ENCODE results near the gene LIN54. TPM values are rescaled to one million over a fixed set of nuclear protein-coding genes. Genes with fewer than 3 reads are reported as not detected.
A peak's percentile ranks its signal among the peaks of the same experiment; 100 is the strongest.

LIN54 gene
- polyA plus RNA-seq, 2 of the 4 experiments (the other 2 are of a cell fraction) = 6.7 to 12.7 TPM

DNA sequence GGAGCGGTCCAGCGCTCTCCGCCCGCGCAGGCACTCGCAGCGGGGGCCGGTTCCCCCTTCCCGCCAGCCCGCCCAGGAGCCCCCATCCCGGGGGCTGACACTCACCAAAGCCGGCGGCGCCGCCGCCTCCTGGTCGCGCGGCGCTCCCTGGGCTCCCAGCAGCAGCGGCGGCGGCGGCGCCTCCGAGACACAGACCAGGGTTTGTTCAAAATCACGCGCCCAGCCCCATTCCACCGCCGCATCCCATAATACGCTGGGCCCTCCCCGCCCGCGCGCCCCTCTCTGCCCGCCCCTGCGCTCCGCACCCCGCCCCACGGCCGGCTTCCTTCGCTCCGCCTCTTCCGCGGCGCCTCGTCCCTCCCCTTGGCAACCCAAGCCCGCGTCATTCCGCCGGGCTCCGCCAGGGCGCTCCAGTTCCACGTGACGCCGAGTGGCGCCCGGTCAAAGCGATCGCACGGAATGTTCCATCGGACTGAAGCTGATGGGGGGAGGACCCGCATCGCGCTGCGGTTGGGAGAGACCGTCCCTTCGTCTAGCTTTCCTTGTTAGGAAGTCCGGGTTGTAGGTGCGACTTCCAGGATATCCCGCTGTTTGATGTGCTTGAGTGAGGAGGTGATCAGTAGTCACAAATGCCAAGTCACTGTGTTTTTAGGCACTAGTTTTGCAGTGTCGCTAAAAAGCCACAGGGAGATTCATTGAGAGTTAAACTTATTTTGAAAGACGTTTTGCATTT lies 2.2 kb upstream of the LIN54 start (continued):
- TF ChIP-seq ZFP36 (IDR thresholded peaks at IDR 0.05; ENCODE audit: borderline replicate concordance, partially characterized antibody) = no peak
- TF ChIP-seq RARB (CRISPR knock-in tag; IDR thresholded peaks at IDR 0.05) = no peak
- peak; percentile 76 for TF ChIP-seq MAFK (IDR thresholded peaks at IDR 0.05; ENCODE audit: partially characterized antibody)
- TF ChIP-seq HDAC2 (IDR thresholded peaks at IDR 0.05) = no peak
- no peak for TF ChIP-seq KDM5A (IDR thresholded peaks at IDR 0.05)
- TF ChIP-seq EHF (CRISPR knock-in tag; IDR thresholded peaks at IDR 0.05) = no peak
- no peak for TF ChIP-seq NPAS2 (CRISPR knock-in tag; IDR thresholded peaks at IDR 0.05; ENCODE audit: borderline replicate concordance)
- TF ChIP-seq, protein P1, sequence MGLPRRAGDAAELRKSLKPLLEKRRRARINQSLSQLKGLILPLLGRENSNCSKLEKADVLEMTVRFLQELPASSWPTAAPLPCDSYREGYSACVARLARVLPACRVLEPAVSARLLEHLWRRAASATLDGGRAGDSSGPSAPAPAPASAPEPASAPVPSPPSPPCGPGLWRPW (IDR thresholded peaks at IDR 0.05) = no peak
- no peak for TF ChIP-seq HEYL (CRISPR knock-in tag; IDR thresholded peaks at IDR 0.05)
- TF ChIP-seq MAZ (IDR thresholded peaks at IDR 0.05; ENCODE audit: borderline replicate concordance, low read depth, low read length) = no peak
- TF ChIP-seq CEBPB (IDR thresholded peaks at IDR 0.05) = no peak
- no peak for TF ChIP-seq FOSL2 (IDR thresholded peaks at IDR 0.05)
- no peak for TF ChIP-seq FOSL2 (CRISPR knock-in tag; IDR thresholded peaks at IDR 0.05)
- no peak for TF ChIP-seq TP53 (CRISPR knock-in tag; IDR thresholded peaks at IDR 0.05)
- TF ChIP-seq, protein P2, sequence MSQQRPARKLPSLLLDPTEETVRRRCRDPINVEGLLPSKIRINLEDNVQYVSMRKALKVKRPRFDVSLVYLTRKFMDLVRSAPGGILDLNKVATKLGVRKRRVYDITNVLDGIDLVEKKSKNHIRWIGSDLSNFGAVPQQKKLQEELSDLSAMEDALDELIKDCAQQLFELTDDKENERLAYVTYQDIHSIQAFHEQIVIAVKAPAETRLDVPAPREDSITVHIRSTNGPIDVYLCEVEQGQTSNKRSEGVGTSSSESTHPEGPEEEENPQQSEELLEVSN (IDR thresholded peaks at IDR 0.05; ENCODE audit: borderline replicate concordance, low read depth) = peak; percentile 59; the same call in 1 of the 2 replicates
- no peak for TF ChIP-seq HOXB13 (CRISPR knock-in tag; IDR thresholded peaks at IDR 0.05; ENCODE audit: low read depth)
- TF ChIP-seq CBX2 (IDR thresholded peaks at IDR 0.05; ENCODE audit: borderline replicate concordance, low read depth) = no peak
- 0 out of 2 replicates have a peak, but pooled peaks have one; percentile 25 for TF ChIP-seq MYC (IDR thresholded peaks at IDR 0.05; ENCODE audit: borderline replicate concordance, low read length)
- no peak for TF ChIP-seq HOXA7 (CRISPR knock-in tag; IDR thresholded peaks at IDR 0.05)
- TF ChIP-seq TFCP2L1 (CRISPR knock-in tag; IDR thresholded peaks at IDR 0.05) = no peak
- no peak for TF ChIP-seq CHD4 (IDR thresholded peaks at IDR 0.05; ENCODE audit: borderline replicate concordance)
- no peak for TF ChIP-seq ZNF302 (CRISPR knock-in tag; IDR thresholded peaks at IDR 0.05)
- no peak for TF ChIP-seq FOXS1 (CRISPR knock-in tag; IDR thresholded peaks at IDR 0.05)
- peak in 1 of 2 experiments; percentile 34; a peak in 2 of 5 replicates for TF ChIP-seq RAD21 (conservative IDR thresholded peaks at IDR 0.05 in 1 of 2, IDR thresholded peaks at IDR 0.05 in 1 of 2)
- TF ChIP-seq, protein P3, sequence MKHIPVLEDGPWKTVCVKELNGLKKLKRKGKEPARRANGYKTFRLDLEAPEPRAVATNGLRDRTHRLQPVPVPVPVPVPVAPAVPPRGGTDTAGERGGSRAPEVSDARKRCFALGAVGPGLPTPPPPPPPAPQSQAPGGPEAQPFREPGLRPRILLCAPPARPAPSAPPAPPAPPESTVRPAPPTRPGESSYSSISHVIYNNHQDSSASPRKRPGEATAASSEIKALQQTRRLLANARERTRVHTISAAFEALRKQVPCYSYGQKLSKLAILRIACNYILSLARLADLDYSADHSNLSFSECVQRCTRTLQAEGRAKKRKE (CRISPR knock-in tag; IDR thresholded peaks at IDR 0.05; ENCODE audit: low read depth) = no peak
- no peak for TF ChIP-seq HOXB5 (CRISPR knock-in tag; IDR thresholded peaks at IDR 0.05)
- TF ChIP-seq BHLHE40 (IDR thresholded peaks at IDR 0.05; ENCODE audit: low read depth, low read length) = peak; percentile 76
- no peak for TF ChIP-seq EHMT2 (IDR thresholded peaks at IDR 0.05; ENCODE audit: low read depth)
- no peak for TF ChIP-seq RCOR1 (IDR thresholded peaks at IDR 0.05; ENCODE audit: low read depth, low read length)
- TF ChIP-seq, protein P4, sequence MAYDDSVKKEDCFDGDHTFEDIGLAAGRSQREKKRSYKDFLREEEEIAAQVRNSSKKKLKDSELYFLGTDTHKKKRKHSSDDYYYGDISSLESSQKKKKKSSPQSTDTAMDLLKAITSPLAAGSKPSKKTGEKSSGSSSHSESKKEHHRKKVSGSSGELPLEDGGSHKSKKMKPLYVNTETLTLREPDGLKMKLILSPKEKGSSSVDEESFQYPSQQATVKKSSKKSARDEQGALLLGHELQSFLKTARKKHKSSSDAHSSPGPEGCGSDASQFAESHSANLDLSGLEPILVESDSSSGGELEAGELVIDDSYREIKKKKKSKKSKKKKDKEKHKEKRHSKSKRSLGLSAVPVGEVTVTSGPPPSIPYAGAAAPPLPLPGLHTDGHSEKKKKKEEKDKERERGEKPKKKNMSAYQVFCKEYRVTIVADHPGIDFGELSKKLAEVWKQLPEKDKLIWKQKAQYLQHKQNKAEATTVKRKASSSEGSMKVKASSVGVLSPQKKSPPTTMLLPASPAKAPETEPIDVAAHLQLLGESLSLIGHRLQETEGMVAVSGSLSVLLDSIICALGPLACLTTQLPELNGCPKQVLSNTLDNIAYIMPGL (CRISPR knock-in tag; IDR thresholded peaks at IDR 0.05; ENCODE audit: borderline replicate concordance) = no peak
- TF ChIP-seq, protein P5, sequence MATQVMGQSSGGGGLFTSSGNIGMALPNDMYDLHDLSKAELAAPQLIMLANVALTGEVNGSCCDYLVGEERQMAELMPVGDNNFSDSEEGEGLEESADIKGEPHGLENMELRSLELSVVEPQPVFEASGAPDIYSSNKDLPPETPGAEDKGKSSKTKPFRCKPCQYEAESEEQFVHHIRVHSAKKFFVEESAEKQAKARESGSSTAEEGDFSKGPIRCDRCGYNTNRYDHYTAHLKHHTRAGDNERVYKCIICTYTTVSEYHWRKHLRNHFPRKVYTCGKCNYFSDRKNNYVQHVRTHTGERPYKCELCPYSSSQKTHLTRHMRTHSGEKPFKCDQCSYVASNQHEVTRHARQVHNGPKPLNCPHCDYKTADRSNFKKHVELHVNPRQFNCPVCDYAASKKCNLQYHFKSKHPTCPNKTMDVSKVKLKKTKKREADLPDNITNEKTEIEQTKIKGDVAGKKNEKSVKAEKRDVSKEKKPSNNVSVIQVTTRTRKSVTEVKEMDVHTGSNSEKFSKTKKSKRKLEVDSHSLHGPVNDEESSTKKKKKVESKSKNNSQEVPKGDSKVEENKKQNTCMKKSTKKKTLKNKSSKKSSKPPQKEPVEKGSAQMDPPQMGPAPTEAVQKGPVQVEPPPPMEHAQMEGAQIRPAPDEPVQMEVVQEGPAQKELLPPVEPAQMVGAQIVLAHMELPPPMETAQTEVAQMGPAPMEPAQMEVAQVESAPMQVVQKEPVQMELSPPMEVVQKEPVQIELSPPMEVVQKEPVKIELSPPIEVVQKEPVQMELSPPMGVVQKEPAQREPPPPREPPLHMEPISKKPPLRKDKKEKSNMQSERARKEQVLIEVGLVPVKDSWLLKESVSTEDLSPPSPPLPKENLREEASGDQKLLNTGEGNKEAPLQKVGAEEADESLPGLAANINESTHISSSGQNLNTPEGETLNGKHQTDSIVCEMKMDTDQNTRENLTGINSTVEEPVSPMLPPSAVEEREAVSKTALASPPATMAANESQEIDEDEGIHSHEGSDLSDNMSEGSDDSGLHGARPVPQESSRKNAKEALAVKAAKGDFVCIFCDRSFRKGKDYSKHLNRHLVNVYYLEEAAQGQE (IDR thresholded peaks at IDR 0.05) = no peak
- TF ChIP-seq JUN (IDR thresholded peaks at IDR 0.05) = peak; percentile 39 to 44; a peak in 1 of 5 replicates
- no peak for TF ChIP-seq EP300 (IDR thresholded peaks at IDR 0.05)
- peak; percentile 63 for TF ChIP-seq GATA3 (IDR thresholded peaks at IDR 0.05; ENCODE audit: borderline replicate concordance)
- 0 out of 2 replicates have a peak, but pooled peaks have one; percentile 26 for TF ChIP-seq NFE2L2 (conservative IDR thresholded peaks at IDR 0.05; ENCODE audit: low read length)
- TF ChIP-seq SREBF2 (IDR thresholded peaks at IDR 0.05) = no peak
- no peak for TF ChIP-seq NR3C1 (IDR thresholded peaks at IDR 0.05)
